ENCODE results near the gene ZNF425.
A peak's percentile ranks its signal among the peaks of the same experiment; 100 is the strongest.
"Not testable (repeated sequence)": the region's sequence is repeated elsewhere in the genome, so short reads cannot be mapped to it uniquely, and the experiment has no call there.

The ZNF425 gene

DNA sequence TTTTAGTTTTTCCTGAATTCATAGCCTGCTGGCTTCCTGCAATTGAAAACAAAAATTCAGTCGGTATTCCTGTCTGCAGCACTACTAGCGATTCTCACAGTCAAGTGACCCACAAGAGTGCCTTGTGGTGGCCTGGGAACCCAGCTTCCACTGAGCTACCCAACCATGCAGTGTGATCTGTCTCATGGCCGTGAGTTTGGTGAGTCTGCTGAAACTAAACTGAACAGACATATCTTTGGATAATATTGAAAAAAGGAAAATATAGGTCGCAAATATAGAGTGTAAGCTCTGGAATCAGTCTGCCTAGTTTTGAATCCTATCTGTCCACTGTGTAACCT is 53.7 kb downstream of the ZNF425 start:
- DNase-seq, result no peak

DNA sequence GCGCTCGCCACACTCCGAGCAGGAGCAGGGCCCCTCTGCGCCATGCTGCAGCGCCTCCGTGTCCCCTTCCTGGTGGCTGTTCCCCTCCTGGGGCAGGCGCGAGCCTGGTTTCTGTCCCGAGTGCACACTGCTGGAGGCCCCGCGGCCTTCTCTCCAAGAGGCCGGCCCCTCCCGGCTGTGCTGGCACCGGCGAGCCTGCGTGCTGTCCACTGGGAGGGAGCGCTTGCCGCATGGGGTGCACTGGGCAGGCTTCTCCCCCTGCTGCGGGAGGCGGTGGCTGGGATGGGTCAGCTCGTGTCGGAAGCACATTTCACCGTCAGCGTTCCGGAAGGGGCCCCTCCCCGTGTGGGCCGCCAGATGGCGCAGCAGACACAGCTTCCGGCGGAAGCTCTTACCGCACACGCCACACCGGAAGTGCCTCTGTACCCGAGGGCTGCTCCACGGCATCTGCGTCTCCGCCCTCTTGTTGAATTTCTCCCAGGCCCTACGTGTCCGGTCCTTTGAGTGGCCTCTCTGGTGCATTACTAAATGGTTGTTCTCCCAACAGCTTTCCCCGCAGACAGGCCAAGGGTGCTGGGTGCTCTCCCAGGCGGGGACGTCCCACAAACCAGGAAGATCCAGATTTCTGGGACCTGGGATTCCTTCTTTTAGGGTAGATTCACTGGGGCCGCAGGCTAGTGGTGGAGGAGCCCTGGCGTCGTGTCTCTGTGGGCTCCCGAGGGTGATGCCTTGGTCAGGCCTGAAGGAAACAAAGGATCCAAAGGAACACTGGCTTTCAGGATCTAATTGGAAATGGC is 54.3 kb downstream of the ZNF425 start:
- peak; percentile 64 for DNase-seq

- DNase-seq, result no peak
These were observed 54.9 kb downstream of the ZNF425 start for GRCh38 chr7:149071182-149071635.

- no peak for DNase-seq
These were observed 55.6 kb downstream of the ZNF425 start for GRCh38 chr7:149070372-149071125.

- peak; percentile 7 for DNase-seq
These were observed 58.3 kb downstream of the ZNF425 start for GRCh38 chr7:149067869-149068268.

GRCh38 chr7:149063476-149063875 is 62.6 kb downstream of the ZNF425 start:
- no peak for DNase-seq

DNA sequence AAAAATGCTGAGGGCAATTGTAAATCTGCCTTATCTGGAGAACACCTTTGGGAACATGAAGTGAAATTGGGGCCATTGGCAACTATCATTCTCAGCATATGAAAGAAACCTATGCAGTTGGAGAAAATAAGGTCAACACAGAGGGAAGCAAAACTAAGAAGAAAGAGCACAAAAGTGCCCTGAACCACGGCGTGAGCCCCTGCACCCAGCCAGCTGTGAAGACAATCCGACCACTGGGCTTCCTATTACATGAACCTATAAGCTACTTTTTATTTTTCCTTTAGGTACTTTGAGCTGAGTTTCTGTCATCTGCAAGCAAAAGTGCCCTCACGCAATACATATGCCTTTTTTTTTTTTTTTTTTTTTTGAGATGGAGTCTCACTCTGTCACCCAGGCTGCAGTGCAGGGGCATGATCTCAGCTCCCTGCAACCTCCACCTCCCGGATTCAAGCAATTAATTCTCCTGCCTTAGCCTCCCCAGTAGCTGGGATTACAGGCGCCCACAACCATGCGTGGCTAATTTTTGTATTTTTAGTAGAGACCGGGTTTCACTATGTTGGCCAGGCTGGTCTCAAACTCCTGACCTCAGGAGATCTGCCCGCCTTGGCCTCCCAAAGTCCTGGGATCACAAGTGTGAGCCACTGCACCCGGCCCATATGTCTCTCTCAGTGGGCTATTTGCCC is 63.8 kb downstream of the ZNF425 start:
- DNase-seq, result not testable (repeated sequence)

- DNase-seq, result no peak
These were observed 66.0 kb downstream of the ZNF425 start for GRCh38 chr7:149060156-149060555.

DNA sequence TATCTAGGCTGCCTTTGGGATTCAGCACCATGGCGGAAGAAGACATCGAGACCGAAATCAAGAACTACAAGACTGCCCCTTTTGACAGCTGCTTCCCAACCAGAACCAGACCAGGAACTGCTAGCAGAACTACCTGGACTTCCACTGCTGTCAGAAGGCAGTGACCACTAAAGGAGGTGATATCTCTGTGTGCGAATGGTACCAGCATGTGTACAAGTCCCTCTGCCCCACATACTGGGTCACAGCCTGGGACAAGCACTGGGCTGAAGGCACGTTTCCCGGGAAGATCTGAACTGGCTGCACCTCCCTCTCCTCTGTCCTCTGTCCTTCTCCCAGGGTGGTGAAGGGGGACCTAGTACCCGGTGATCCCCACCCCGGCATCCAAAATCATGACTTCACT is 72.2 kb downstream of the ZNF425 start:
- no peak for DNase-seq

DNA sequence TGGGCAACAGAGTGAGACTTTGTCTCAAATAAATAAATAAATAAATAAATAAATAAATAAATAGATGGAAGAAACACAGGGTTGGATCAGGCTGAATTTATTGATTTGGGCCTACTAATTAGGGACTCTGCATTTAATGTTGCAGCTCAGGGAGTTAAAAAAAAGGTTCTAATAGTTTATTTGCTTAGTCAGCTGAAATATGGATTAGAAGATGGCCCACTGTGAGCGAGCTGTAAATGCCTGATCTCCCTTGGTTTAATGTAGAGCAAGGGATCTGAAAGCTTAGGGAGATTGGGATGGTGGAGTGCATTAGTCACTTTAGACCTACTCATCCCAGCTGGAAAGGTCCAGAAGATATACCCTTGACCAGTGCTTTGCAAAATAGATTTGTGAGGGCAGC is 72.7 kb downstream of the ZNF425 start:
- no peak for DNase-seq

All from CD4-positive, alpha-beta T cell treated with Interleukin-10 for 1 hour (primary cell).